ENCODE results near the gene BHLHA15.

The BHLHA15 gene

DNA sequence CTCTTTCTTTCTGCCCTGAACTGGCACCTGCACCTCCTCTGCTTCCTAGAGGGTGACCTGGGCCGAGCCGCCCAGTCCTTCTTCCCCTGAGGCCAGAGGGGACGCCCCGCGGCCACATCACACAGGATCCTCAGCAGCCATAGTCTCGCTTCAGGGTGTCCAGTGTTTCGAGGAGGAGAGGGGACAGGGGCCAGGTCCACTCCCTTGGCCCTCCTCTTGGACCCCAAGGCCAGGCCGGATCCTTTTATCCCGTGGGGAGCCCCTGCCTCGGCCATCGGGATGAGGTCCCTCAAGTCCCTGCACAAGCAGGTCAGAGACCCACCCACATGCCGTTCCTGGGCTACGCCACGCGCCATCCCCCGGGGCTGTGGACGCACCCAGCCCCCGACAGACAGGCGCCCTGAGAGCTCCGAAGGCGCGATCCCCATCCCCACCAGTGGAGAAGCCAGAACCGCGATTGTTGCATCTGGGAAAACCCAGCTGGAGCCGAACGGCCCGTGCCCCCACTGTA lies 3.6 kb downstream of the BHLHA15 start:
- Histone ChIP-seq H3K27ac (replicated peaks) (no peak overlapping the region), H3K4me3 (replicated peaks; ENCODE audit: insufficient read depth, low read length) (no peak overlapping the region), H3K27me3 (ENCODE audit: insufficient read depth, poor library complexity, severe bottlenecking) (no peaks in the 10 kb centered on the region)
- DNase-seq (ENCODE audit: low read depth in 1 of 2, low spot score in 1 of 2): no peak
- TF ChIP-seq REST (IDR thresholded peaks at IDR 0.05; ENCODE audit: insufficient replicate concordance, low read depth) (no peak), SPI1 (IDR thresholded peaks at IDR 0.05; ENCODE audit: borderline replicate concordance, low read depth) (no peak), POLR2AphosphoS5 (IDR thresholded peaks at IDR 0.05; ENCODE audit: low read depth) (no peak), CTCF (IDR thresholded peaks at IDR 0.05; ENCODE audit: insufficient read depth, low read length) (no peak)

DNA sequence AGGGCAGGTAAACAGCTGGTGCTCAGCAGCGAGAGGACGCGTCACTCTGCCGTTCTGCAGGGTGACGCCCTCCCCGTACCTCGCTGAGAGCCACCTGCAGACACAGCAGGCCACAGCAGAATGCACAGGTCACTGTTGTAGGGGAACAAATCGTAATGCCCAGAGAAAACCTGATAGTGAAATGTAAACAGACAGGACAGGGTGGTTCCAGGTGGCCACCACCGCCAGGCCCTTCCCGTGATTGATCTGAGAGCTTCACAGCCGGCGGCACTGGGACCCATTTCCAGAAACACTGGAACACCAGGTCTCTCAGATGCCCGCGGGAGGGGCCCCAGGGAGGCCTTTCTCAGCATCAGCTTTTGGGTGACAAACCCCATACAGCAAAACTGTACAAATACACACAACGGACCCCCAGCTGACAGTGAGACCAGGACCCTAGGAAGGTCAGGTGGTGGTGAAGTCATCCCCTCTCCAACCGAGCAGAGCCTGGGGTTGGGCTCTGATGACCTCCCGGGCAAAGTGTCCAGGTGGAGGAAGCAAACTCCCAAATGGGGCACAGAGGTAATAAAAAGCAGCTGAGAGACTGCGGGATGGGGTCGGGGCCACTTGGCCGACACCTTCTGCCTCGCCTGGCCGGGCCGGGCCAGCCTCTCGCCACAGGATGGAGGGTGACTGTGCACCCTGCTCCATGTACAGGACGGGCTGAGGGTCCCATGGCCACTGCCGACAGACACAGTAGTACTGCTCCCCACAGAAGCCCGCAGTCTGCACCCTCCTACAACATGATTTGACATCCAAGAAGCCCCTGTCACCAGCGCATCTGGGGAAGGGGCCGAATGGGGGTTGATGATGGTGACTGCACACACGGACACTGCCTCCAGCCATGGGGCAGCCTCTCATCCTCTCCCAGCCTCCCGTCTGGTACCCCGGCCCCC lies 4.6 kb downstream of the BHLHA15 start:
- TF ChIP-seq POLR2AphosphoS5 (IDR thresholded peaks at IDR 0.05; ENCODE audit: low read depth) (no peak), GABPA (IDR thresholded peaks at IDR 0.05; ENCODE audit: low read depth) (no peak), CTCF (IDR thresholded peaks at IDR 0.05; ENCODE audit: insufficient read depth, low read length) (no peak), REST (IDR thresholded peaks at IDR 0.05; ENCODE audit: insufficient replicate concordance, low read depth) (no peak), SPI1 (IDR thresholded peaks at IDR 0.05; ENCODE audit: borderline replicate concordance, low read depth) (no peak)
- no peak overlapping the region for H3K4me3 ChIP-seq (replicated peaks; ENCODE audit: insufficient read depth, low read length)
- H3K27me3 ChIP-seq (ENCODE audit: insufficient read depth, poor library complexity, severe bottlenecking): no peaks in the 10 kb centered on the region
- no peak overlapping the region for H3K27ac ChIP-seq (replicated peaks)
- no peak for DNase-seq (ENCODE audit: low read depth in 1 of 2, low spot score in 1 of 2)

DNA sequence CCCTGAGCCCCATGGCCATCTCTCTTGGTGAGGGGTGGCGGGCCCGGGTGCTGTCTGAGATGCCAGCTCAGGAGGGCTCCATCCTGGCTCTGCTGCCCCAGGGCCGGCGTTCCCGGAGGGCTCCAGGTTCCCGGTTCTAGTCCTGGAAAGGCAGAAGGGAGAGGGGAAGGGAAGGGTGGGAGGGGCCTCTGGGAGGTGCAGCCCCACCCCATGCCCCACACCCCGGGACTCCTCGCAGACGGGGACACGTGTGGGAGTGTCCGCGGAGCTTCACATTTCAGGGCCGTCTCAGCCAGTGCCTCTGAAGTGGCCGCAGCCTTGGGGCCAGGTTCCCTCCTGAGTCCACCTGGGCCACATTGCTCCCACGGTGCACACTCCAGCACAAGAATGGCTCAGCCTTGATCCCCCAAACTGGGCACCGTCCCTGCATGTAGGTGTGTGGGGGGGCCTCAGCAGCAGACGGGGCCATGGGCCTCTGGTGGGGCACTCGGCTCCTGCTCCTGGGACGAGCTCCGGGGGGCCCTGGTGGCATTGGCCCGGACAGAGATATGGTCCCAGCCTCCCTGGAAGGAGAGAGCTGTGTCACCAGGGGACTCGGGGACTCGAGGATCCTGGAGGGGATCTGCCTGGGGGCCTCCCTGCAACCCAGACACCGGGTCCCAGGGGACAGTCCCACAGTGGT lies 5.8 kb downstream of the BHLHA15 start:
- TF ChIP-seq REST (IDR thresholded peaks at IDR 0.05; ENCODE audit: insufficient replicate concordance, low read depth): no peak
- TF ChIP-seq POLR2AphosphoS5 (IDR thresholded peaks at IDR 0.05; ENCODE audit: low read depth): no peak
- no peak for TF ChIP-seq GABPA (IDR thresholded peaks at IDR 0.05; ENCODE audit: low read depth)
- no peak for TF ChIP-seq CTCF (IDR thresholded peaks at IDR 0.05; ENCODE audit: insufficient read depth, low read length)
- no peak for TF ChIP-seq SPI1 (IDR thresholded peaks at IDR 0.05; ENCODE audit: borderline replicate concordance, low read depth)
- no peak for DNase-seq (ENCODE audit: low read depth in 1 of 2, low spot score in 1 of 2)
- Histone ChIP-seq H3K4me3 (replicated peaks; ENCODE audit: insufficient read depth, low read length) (no peak overlapping the region), H3K27ac (replicated peaks) (no peak overlapping the region), H3K27me3 (ENCODE audit: insufficient read depth, poor library complexity, severe bottlenecking) (no peaks in the 10 kb centered on the region)

Measured in HL-60 (cell line).